HG03571 (cell line): ENCODE data around the gene CYP2D6.
"Not testable (repeated sequence)": the region's sequence is repeated elsewhere in the genome, so short reads cannot be mapped to it uniquely, and the experiment has no call there.

Experiments used
- ATAC-seq: cut with Tn5 transposase; IDR thresholded peaks from one replicate; pipeline ENCODE4 v1.9.1; 2021; ENCODE audit not compliant: unreplicated experiment

CYP2D6 gene

GRCh38 chr22:42130639-42131431, at the start of gene CYP2D6:
CYP2D6 (minus strand) TSS chr22:42130810; CDS start chr22:42130791, 19 bp downstream.
- not testable (repeated sequence) for ATAC-seq

DNA sequence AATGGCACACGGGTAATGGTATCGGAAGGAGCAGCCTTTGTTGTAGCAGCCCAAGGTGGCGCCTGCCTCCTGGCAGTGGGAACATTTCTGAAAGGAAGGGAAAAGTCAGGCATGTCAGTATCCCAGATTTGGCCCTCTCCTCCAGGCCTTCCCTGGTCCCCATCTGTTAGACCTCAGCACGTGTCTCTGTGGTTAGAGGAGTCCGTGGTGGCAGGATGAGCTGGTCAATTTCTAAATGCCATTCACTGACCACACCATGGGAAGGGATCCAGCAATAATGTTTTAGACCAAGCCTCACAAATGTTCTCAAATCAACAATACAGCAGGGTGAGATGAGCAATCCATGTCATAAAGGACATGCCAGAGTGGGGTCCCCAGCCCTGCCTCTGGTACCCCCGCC, 49.0 kb upstream of the CYP2D6 start:
- no peak for ATAC-seq

GRCh38 chr22:42178910-42179519, 48.4 kb upstream of the CYP2D6 start:
- no peak for ATAC-seq

DNA sequence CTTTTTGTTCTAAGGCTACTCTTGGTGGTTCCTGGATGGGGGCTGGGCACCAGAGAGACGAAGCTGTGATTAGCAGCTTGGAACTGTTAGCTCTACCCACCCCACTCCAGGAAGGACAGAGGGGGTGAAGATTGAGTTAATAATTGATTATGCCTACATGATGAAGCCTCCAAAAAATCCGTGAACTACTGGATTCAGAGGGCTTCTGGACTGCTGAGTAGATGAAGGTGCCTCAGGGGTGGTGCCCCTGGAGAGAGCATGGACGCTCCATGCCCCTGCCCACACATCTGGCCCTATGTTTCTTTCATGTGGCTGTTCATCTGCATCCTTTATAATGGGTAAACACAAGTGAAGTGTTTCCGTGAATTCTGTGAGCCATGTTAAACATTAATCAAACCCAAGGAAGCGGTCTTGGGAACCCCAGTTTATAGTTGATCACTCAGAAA, 47.3 kb upstream of the CYP2D6 start:
- no peak for ATAC-seq

GRCh38 chr22:42176255-42176915, 45.8 kb upstream of the CYP2D6 start:
- ATAC-seq: no peak

DNA sequence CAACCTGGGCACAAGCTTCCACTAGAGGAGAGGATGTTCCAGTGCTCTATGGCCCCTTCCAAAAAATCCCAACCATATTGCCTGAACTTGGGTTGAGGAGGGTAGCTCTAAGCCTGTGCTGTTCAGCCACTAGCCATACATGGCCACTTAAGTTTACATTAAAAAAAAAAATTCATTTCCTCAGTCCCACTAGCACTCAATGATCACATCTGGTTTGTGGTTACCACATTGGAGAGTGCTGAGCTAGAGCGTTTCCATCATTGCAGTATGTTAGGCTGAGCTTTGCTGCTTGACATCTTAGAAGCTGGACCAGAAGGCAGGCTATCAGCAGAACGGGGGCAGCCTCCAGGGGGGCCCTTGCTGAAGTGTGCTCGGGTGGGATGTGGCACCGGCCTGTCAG, 43.5 kb upstream of the CYP2D6 start:
- ATAC-seq: no peak

DNA sequence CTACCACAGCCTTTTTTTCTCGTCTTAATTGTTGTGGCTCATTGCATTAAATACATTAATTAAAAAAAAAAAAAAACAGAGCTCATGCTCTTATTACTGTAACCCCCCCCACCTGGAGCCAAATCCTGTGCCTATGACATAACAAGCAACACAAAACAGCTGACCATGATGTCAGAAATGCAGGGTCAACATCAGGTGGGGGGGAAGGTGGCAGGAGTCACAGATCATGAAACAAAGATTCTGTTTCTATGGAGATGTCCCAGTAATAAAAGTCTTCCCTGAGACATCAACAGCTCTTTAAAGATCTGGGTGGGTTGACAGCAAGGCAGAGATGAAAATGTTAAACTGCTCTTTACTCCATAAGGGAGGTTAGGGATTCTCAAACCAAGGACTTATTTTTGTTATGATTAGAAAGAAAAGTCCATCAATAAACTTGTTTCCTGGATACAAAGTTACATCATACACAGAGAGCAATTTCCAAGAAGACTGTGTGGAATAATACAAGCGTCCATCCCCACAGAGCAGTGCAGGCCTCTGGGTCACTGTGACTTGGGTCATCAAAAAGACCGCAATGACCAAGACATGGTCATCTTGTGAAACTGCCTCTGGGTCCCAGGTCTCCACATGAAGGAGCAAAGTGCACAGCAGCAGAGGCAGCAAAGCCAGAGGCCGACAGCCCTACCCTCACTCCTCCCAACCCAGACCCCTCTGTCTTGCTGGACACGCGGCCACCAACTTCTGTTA, 42.7 kb upstream of the CYP2D6 start:
- no peak for ATAC-seq

GRCh38 chr22:42172773-42173172, 42.2 kb upstream of the CYP2D6 start:
- no peak for ATAC-seq

- no peak for ATAC-seq
Observed at GRCh38 chr22:42171946-42172719, 41.5 kb upstream of the CYP2D6 start.

GRCh38 chr22:42171417-42171816, 40.8 kb upstream of the CYP2D6 start:
- ATAC-seq: no peak

DNA sequence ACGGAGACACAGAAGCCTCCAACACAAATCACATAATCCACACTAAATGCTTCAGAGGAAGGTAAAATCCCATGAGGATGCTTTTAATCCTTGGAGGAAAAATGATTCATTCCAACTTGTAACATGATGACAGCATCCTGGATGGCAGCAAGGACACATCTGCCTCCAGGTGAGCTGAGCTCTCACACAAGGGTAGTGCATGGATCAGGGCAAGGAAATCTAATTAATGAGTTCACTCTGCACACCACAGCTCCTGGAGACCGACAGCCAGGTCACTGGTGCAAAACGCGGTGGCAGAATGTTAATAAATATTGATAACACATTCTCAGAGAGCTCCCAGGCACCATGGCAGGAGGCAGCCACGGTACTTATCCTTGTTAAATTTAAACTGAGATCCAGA, 40.3 kb upstream of the CYP2D6 start:
- ATAC-seq: no peak

- ATAC-seq: no peak
Observed at GRCh38 chr22:42169055-42169469, 38.5 kb upstream of the CYP2D6 start.

DNA sequence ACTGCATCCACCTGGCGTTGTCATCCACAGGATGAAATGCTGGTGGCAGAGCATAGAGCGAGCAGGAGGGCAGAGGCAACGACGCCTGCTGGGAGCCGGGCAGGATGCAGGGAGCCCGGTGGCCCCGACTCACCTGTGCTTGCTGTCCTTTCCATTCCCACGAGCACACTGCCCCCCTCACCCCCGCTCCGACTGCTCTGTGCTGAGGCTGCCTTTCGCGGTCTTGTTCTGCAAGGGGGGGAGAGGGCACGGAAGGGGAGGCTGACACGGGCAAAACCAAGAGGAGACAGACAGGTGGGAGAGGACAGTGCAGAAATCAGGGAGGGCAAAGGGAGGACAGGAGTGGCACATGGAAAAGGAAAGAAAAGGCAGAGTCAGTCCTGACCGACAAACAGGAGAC, 37.9 kb upstream of the CYP2D6 start:
- ATAC-seq: no peak

- ATAC-seq: no peak
Observed at GRCh38 chr22:42167066-42167465, 36.5 kb upstream of the CYP2D6 start.

DNA sequence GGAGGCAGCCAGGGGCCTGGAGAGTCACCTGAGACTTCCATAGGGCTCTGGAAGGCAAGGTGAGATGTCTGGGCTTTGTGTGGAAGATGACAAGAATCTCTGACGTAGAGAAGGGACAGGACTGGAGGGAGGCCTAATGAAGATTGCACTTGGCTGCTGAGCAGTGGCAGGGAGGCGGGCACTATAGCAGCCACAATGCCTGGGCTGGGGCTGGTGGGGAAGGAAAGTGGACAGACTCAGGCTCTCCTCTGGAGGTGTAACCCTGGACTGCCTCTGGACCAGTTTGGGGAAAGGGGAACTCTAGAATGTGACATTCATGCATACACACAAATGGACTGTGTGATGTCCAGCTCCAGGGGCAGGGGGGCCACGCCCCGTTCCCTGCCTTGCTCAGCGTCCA, 34.3 kb upstream of the CYP2D6 start:
- no peak for ATAC-seq

DNA sequence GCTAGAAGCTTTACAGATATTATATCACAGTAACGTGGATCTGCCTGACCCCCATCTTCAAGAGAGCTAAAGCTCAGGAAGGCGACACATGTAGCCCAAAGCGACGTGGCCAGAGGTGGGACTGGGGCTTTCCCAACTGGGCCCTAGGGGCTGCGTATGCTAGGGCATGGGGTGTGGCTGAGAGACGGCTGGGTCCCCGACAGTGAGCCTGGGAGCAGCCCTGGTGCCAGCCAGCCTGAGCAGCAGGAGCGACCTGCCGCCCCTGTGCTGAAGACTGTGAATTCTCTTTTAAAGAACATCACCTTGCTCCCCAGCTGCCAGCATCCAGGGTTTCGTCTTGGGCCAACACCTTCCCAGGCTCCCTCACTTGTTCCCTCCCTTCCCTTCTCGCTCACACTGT, 32.9 kb upstream of the CYP2D6 start:
- no peak for ATAC-seq

DNA sequence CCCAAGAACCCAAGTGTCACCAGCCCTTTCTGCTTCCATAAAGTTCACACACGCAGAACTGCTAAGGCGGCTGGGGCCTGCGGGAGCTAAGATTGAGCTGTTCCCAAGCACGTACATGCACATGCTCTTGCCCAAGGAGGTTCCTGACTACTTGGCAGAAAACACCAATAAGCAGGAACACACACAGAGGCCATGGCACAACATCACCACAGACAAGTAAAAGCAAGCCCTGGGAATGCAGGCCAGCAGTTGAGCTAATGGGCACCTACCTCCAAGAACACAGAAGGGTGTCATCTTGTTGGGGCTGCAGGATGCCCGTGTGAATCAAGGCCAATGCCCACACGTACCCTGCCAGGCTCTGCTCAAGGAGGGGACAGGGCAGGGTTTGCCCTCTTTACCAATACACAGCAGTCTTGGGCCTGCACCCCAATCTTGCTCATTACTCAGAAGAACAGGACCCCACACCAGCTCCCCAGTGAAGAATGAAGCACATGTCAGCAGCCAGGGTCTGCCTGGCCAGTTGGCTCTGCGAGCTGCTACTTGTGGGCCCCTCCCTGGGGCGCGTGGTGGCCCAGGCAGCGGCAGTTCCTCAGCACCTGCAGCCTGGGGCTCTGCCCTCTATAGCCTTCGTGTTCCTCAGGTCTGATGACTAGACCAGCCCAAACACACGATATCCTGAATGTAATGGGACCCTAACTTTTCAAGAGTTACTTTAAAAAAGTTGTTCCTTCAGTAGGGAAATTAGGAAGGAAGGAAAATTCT, 32.3 kb upstream of the CYP2D6 start:
- no peak for ATAC-seq

DNA sequence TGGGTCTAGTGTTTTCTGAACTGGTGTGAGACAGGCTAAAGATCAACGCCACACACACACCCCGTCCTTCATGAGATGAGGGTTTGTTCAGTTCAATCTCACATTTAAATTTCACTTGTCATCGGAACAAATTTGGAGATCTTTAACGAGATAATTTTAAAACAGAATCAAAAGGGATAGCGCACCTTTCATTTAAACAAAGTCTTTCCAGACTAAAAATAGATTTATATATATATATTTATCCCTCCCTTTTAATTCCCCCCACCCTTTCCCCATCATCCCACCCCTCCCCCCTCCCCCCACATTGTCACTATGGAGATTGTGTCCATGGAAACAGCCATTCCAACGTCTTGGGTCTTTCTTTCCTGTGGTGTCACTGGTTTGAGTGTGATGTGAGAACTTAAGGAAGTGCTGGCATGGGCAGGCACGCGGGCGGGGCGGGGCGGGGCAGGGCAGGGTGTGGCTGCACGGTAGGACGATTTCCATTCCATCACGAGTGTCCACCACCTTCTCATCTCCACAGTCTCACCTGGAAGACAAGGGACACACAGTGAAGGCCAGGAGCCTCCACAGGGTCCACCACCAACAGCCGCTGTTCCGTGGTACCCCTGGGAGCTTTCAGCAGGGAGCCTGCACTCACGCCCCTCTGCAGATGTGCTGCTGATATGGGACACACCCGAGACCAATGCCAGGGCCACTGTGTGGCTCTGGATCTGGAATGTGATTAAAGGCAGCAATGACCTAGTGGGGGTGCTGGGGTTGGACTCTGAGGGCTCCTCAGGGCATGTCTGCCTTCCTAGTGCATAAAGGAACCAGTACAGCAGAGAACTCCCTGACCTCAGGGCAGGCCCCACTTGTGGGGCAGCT, 30.5 kb upstream of the CYP2D6 start:
- no peak for ATAC-seq

DNA sequence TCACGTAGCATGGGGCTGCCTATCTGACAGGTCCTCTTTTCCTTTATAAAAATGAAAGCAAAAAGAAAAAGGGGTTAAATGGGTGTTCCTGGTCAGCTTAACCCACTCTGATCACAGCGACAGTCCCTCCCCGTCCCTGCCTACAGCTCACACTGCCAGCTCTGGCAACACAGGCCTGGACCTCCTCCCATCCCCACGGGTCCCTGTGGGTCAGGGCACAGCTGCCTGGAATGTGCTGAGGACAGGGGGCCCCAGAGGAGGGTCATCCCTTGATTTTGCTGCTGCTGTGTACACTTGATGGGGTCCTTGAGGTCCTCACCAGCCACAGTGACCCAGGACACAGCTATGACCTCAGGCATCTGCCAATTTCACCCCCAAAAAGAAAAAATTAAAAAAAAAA, 29.6 kb upstream of the CYP2D6 start:
- ATAC-seq: no peak
